ENCODE results near the gene DCC. TPM values are rescaled to one million over a fixed set of nuclear protein-coding genes. Genes with fewer than 3 reads are reported as not detected.

Gene DCC
- total and polyA plus RNA-seq, 9 of the 15 experiments (the other 6 are each of a cell fraction or from before 2014, with no cell fraction given), result not detected

DNA sequence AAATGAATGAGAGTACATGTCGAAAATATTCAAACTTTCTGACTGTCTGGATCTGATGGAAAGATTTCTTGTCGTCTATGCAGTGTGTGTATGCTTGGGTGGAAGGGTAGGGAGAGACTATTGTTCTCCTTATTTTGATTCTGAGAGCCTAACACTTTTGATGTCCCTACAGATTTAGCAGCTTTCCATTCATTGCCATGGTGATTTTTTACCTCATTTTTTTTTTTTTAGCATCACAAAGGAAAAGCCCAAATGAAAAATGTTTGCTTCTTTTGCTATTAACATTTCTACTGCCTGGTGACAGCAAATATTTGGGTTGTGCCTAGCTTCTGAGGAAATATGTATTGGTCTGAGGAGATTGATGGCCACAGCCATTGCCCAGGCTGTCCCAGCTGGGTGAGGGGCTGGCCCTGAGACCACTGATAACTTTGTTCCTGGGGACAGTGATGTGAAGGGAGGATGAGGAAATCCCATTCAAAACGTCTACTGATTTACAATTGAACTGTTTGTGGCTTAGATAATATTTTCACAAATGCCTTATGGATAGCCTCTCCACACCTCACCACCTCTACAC, 558.6 kb downstream of the DCC start:
- CTCF ChIA-PET (ENCODE audit: low intra/inter-chr PET ratio), result no interaction called here
- no peak overlapping the region for H3K4me2 ChIP-seq (ENCODE audit: insufficient read depth, low read length)
- FAIRE-seq, result no peak

DNA sequence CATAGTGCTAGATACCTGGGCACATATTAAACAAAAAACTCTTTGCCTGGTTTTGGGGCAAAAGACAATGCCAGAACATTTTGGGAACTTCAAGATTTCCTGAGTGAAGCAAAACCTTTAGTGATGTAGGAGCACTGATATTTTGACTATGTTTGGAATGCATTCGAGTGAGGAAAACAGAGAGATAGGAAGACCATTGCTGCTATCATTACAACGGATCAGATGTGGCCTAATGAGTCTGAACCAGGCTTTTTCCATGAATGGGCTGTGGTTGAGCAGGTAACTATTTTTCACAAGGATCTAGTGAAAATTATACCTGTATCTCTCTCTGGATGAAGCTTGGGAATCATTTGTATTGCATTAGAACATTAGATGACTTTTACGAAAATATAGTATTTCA, 562.2 kb downstream of the DCC start:
- Histone ChIP-seq H3K9me3 (replicated peaks; ENCODE audit: control insufficient read depth, insufficient read depth, low read depth, low read length) (no peaks in the 10 kb centered on the region), H3K4me1 (replicated peaks in 1 of 2; ENCODE audit: control insufficient read depth in 2 of 2, insufficient read depth in 2 of 2, low read length in 2 of 2) (no peaks in the 10 kb centered on the region), H4K20me1 (replicated peaks; ENCODE audit: control insufficient read depth, insufficient read depth, low read length) (no peaks in the 10 kb centered on the region), H3K9me1 (ENCODE audit: control insufficient read depth, insufficient read depth, low read length) (no peaks in the 10 kb centered on the region), H2AFZ (ENCODE audit: low read depth, low read length) (no peak overlapping the region), H3K4me2 (ENCODE audit: insufficient read depth, low read length) (no peak overlapping the region), H3K36me3 (ENCODE audit: control insufficient read depth, insufficient read depth, low read length) (no peaks in the 10 kb centered on the region), H3K27ac (ENCODE audit: extremely low read depth, low read depth, low read length) (no peak overlapping the region), H3K27me3 (ENCODE audit: control insufficient read depth in 2 of 2, insufficient read depth in 2 of 2, low read length in 2 of 2) (no peaks in the 10 kb centered on the region), H3K9ac (ENCODE audit: insufficient read depth in 1 of 2, low read depth in 2 of 2, low read length in 2 of 2) (no peak overlapping the region), H3K4me3 (no peak overlapping the region), H3K79me2 (ENCODE audit: control insufficient read depth, insufficient read depth, low read length) (no peaks in the 10 kb centered on the region)
- no peak for FAIRE-seq
- no peak for ATAC-seq
- WGBS (ENCODE audit: insufficient coverage, low coverage, missing lambda C conversion rate), result 4% methylated on average over 3 of the region's 3 CpGs
- POLR2A ChIA-PET, result no interaction called here
- no TSS peak for BruUV-seq (replicated peaks)
- CTCF ChIA-PET (ENCODE audit: low intra/inter-chr PET ratio), result no interaction called here
- in situ Hi-C loops (cut with MboI), result no loop called here
- intact Hi-C loops (cut with micrococcal nuclease), result no loop called here
- DNase-seq (ENCODE audit: extremely low read depth in 1 of 4, low spot score in 3 of 4), result no peak
- TF ChIP-seq CCAR2 (IDR thresholded peaks at IDR 0.05; ENCODE audit: low read depth, low read length) (no peak), CHD2 (IDR thresholded peaks at IDR 0.05; ENCODE audit: low read depth, low read length) (no peak), MXI1 (IDR thresholded peaks at IDR 0.05; ENCODE audit: low read depth, low read length) (no peak), CC2D1A (IDR thresholded peaks at IDR 0.05) (no peak), PYGO2 (tag; IDR thresholded peaks at IDR 0.05) (no peak), RHOXF2B (CRISPR knock-in tag; conservative IDR thresholded peaks at IDR 0.05) (no peak), ERF (CRISPR knock-in tag; IDR thresholded peaks at IDR 0.05) (no peak), ZNF347 (CRISPR knock-in tag; IDR thresholded peaks at IDR 0.05; ENCODE audit: low read depth) (no peak)
- TF ChIP-seq, protein P1, sequence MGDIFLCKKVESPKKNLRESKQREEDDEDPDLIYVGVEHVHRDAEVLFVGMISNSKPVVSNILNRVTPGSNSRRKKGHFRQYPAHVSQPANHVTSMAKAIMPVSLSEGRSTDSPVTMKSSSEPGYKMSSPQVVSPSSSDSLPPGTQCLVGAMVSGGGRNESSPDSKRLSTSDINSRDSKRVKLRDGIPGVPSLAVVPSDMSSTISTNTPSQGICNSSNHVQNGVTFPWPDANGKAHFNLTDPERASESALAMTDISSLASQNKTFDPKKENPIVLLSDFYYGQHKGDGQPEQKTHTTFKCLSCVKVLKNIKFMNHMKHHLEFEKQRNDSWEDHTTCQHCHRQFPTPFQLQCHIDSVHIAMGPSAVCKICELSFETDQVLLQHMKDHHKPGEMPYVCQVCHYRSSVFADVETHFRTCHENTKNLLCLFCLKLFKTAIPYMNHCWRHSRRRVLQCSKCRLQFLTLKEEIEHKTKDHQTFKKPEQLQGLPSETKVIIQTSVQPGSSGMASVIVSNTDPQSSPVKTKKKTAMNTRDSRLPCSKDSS (IDR thresholded peaks at IDR 0.05; ENCODE audit: low read depth, partially characterized antibody), result no peak

More for the DNA sequence above, 558.6 kb downstream of the DCC start:
- ATAC-seq, result no peak
- POLR2A ChIA-PET, result no interaction called here
- 0% methylated on average over 3 of the region's 3 CpGs for WGBS (ENCODE audit: insufficient coverage, low coverage, missing lambda C conversion rate)
- H3K79me2 ChIP-seq (ENCODE audit: control insufficient read depth, insufficient read depth, low read length), result no peaks in the 10 kb centered on the region
- no peak overlapping the region for H3K27ac ChIP-seq (ENCODE audit: extremely low read depth, low read depth, low read length)
- no peaks in the 10 kb centered on the region for H3K4me1 ChIP-seq (replicated peaks in 1 of 2; ENCODE audit: control insufficient read depth in 2 of 2, insufficient read depth in 2 of 2, low read length in 2 of 2)
- TF ChIP-seq ZNF830 (CRISPR knock-in tag; IDR thresholded peaks at IDR 0.05), result no peak
- TF ChIP-seq POLR3A (IDR thresholded peaks at IDR 0.05; ENCODE audit: borderline replicate concordance, extremely low read depth, insufficient read depth, insufficient read length), result no peak
- no peak overlapping the region for H3K9ac ChIP-seq (ENCODE audit: insufficient read depth in 1 of 2, low read depth in 2 of 2, low read length in 2 of 2)
- H2AFZ ChIP-seq (ENCODE audit: low read depth, low read length), result no peak overlapping the region
- no peaks in the 10 kb centered on the region for H3K36me3 ChIP-seq (ENCODE audit: control insufficient read depth, insufficient read depth, low read length)
- no peak overlapping the region for H3K4me3 ChIP-seq
- H4K20me1 ChIP-seq (replicated peaks; ENCODE audit: control insufficient read depth, insufficient read depth, low read length), result no peaks in the 10 kb centered on the region
- intact Hi-C loops (cut with micrococcal nuclease) (no loop called here), in situ Hi-C loops (cut with MboI) (no loop called here)
- H3K9me1 ChIP-seq (ENCODE audit: control insufficient read depth, insufficient read depth, low read length), result no peaks in the 10 kb centered on the region
- no TSS peak for BruUV-seq (replicated peaks)
- DNase-seq (ENCODE audit: extremely low read depth in 1 of 4, low spot score in 3 of 4), result no peak
- H3K9me3 ChIP-seq (replicated peaks; ENCODE audit: control insufficient read depth, insufficient read depth, low read depth, low read length), result no peaks in the 10 kb centered on the region
- no peaks in the 10 kb centered on the region for H3K27me3 ChIP-seq (ENCODE audit: control insufficient read depth in 2 of 2, insufficient read depth in 2 of 2, low read length in 2 of 2)

All from K562 (cell line).